Testis (tissue), 3 donors: Measurements from ENCODE around the gene KRT28. TPM values are rescaled to one million over a fixed set of nuclear protein-coding genes. Genes with fewer than 3 reads are reported as not detected.
A peak's percentile ranks its signal among the peaks of the same experiment; 100 is the strongest.

ENCODE experiments used
- DNase-seq: peaks from one replicate; pipeline ENCODE4 v3.0.0-alpha.2; 2019
- H3K27ac ChIP-seq, 2 donors: fragments of 200-600 bp; sonication (generic); one replicate each; pipeline ENCODE4 v1.5.1; 2019
- H3K27me3 ChIP-seq: fragments of 200-600 bp; sonication (generic); one replicate; pipeline ENCODE4 v1.5.1; 2019
- H3K36me3 ChIP-seq: fragments of 200-600 bp; sonication (generic); one replicate; pipeline ENCODE4 v1.5.1; 2017; ENCODE audit warnings: low read depth; ENCODE audit errors: missing control alignments
- H3K4me1 ChIP-seq: fragments of 200-600 bp; sonication (generic); one replicate; pipeline ENCODE4 v1.5.1; 2019
- H3K4me3 ChIP-seq, 2 donors: fragments of 200-600 bp; sonication (generic); one replicate each; pipeline ENCODE4 v1.5.1; 2017 to 2019
- H3K9me3 ChIP-seq: fragments of 200-600 bp; sonication (generic); one replicate; pipeline ENCODE4 v1.5.1; 2017
- POLR2A ChIP-seq: fragments of 450-650 bp; IDR thresholded peaks from one replicate; pipeline ENCODE4 v1.6.1; 2017; ENCODE audit warnings: antibody characterized with exemption, mild to moderate bottlenecking, moderate library complexity
- WGBS, 2 donors: methylation state at CpG; one replicate each; pipeline ENCODE4 v1.1.5; 2018; 5-methylcytosine and 5-hydroxymethylcytosine counted together
- intact Hi-C: fragments of 100-400 bp; cut with DNase I; formaldehyde crosslinking; loops from one replicate; pipeline ENCODE4 v1.15.1; 2023; ENCODE audit warnings: low total_unique reads
- polyA plus RNA-seq: library from polyadenylated mRNA; stranded (reverse); fragments of 350-450 nt; fragmentation: Illumina TruSeq; extraction: RNeasy Lipid Tissue Mini Kit (QIAGEN cat#74804); gene quantifications from one replicate; pipeline ENCODE4 v1.2.3, GENCODE V29; 2014; ENCODE audit warnings: low read depth, low replicate concordance; ENCODE audit not compliant: insufficient read depth
- total RNA-seq, 2 donors: library from RNA; depleted of rRNA; stranded (reverse); fragments of >200 nt; gene quantifications; one replicate each; pipeline ENCODE4 v1.2.3, GENCODE V29; 2016
- TF ChIP-seq, protein P1 (sequence below), 3 experiments: fragments of 450-650 bp in 2 of 3; fragments of 200-600 bp in 1 of 3; sonication (generic) in 1 of 3; IDR thresholded peaks; one replicate each; pipeline ENCODE4 v1.5.1; 2016 to 2019; ENCODE audit warnings: antibody characterized with exemption in 3 of 3, mild to moderate bottlenecking in 2 of 3, moderate library complexity in 1 of 3

Gene KRT28
- total and polyA plus RNA-seq, 3 donors from 2014 or later: 0.37 to 0.87 (median 0.43) TPM

- intact Hi-C loops: no loop called here
- peak; percentile 89 for DNase-seq
Measured at GRCh38 chr17:40803617-40804082, 3.9 kb upstream of the KRT28 start.

DNA sequence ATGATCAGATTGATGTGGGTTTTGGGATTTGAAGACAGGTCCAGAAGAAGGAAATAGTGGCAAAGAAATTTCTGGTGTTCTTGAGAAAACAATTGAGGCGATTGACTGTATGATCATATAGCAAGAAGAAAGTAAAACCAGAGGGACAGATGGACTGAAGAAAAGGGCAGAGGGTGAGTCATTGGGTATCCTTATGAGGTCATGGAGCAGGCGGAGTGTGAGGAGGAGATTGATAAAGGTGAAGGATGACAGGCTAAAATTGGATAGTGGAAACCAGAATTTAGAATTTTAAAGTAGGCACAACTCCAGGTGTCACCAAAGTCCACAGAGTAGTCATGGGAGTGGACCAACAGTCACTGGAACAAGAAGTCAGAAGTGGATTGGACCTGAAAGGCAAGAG lies 1.4 kb upstream of the KRT28 start:
- Histone ChIP-seq H3K9me3 (no peaks in the 10 kb centered on the region), H3K4me3 (no peak overlapping the region), H3K36me3 (no peaks in the 10 kb centered on the region), H3K27me3 (no peaks in the 10 kb centered on the region), H3K4me1 (no peaks in the 10 kb centered on the region), H3K27ac (no peak overlapping the region)
- intact Hi-C loops: no loop called here
- WGBS, 2 donors: 70 to 74% methylated on average over 2 of the region's 2 CpGs
- TF ChIP-seq, protein P1, sequence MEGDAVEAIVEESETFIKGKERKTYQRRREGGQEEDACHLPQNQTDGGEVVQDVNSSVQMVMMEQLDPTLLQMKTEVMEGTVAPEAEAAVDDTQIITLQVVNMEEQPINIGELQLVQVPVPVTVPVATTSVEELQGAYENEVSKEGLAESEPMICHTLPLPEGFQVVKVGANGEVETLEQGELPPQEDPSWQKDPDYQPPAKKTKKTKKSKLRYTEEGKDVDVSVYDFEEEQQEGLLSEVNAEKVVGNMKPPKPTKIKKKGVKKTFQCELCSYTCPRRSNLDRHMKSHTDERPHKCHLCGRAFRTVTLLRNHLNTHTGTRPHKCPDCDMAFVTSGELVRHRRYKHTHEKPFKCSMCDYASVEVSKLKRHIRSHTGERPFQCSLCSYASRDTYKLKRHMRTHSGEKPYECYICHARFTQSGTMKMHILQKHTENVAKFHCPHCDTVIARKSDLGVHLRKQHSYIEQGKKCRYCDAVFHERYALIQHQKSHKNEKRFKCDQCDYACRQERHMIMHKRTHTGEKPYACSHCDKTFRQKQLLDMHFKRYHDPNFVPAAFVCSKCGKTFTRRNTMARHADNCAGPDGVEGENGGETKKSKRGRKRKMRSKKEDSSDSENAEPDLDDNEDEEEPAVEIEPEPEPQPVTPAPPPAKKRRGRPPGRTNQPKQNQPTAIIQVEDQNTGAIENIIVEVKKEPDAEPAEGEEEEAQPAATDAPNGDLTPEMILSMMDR (IDR thresholded peaks at IDR 0.05): no peak
- no peak for TF ChIP-seq POLR2A
- no peak for DNase-seq

More at GRCh38 chr17:40803617-40804082, 3.9 kb upstream of the KRT28 start:
- H3K27me3 ChIP-seq: no peaks in the 10 kb centered on the region
- H3K9me3 ChIP-seq: no peaks in the 10 kb centered on the region
- H3K36me3 ChIP-seq: no peaks in the 10 kb centered on the region
- H3K4me1 ChIP-seq: no peaks in the 10 kb centered on the region
- no peak overlapping the region for H3K4me3 ChIP-seq
- 16 to 24% methylated on average over 13 of the region's 13 CpGs for WGBS, 2 donors
- no peak for TF ChIP-seq POLR2A
- TF ChIP-seq, protein P1 (IDR thresholded peaks at IDR 0.05): peak; percentile 76 to 85 (median 79)
- no peak overlapping the region for H3K27ac ChIP-seq

- intact Hi-C loops: no loop called here
- TF ChIP-seq, protein P1 (IDR thresholded peaks at IDR 0.05): no peak
- TF ChIP-seq POLR2A: no peak
- WGBS, 2 donors: 89 to 91% methylated on average over 1 of the region's 1 CpG
- no peaks in the 10 kb centered on the region for H3K27me3 ChIP-seq
- no peaks in the 10 kb centered on the region for H3K9me3 ChIP-seq
- no peak overlapping the region for H3K4me3 ChIP-seq
- no peaks in the 10 kb centered on the region for H3K36me3 ChIP-seq
- no peak for DNase-seq
- H3K4me1 ChIP-seq: no peaks in the 10 kb centered on the region
- H3K27ac ChIP-seq: no peak overlapping the region
Measured at GRCh38 chr17:40800381-40800780, 622 bp upstream of the KRT28 start.

DNA sequence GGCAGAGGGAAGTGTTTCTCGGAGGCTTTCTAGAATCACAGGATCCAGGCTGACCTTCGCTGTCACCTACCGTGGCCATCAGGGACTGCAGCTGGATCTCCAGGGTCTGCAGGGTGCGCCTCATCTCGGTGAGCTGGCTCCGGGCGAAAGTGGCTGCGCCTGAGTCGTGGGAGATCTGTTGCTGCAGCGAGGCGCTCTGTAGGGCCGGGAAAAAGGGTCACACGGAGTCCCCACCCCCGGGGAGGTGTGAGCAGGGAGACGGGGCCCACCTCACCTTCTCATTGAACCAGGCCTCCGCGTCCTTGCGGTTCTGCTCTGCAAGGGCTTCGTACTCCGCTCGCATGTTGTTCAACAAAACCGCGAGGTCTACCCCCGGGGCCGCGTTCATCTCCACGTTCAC lies 2.9 kb downstream of the KRT28 start:
- TF ChIP-seq POLR2A: no peak
- TF ChIP-seq, protein P1 (IDR thresholded peaks at IDR 0.05): no peak
- no peaks in the 10 kb centered on the region for H3K36me3 ChIP-seq
- H3K27me3 ChIP-seq: no peaks in the 10 kb centered on the region
- H3K4me1 ChIP-seq: no peaks in the 10 kb centered on the region
- WGBS, 2 donors: 67 to 68% methylated on average over 20 to 27 of the region's 27 CpGs
- no peak for DNase-seq
- intact Hi-C loops: no loop called here
- peak overlapping the region in 1 of 2 donors; percentile 20 for H3K4me3 ChIP-seq
- no peak overlapping the region for H3K27ac ChIP-seq
- no peaks in the 10 kb centered on the region for H3K9me3 ChIP-seq

DNA sequence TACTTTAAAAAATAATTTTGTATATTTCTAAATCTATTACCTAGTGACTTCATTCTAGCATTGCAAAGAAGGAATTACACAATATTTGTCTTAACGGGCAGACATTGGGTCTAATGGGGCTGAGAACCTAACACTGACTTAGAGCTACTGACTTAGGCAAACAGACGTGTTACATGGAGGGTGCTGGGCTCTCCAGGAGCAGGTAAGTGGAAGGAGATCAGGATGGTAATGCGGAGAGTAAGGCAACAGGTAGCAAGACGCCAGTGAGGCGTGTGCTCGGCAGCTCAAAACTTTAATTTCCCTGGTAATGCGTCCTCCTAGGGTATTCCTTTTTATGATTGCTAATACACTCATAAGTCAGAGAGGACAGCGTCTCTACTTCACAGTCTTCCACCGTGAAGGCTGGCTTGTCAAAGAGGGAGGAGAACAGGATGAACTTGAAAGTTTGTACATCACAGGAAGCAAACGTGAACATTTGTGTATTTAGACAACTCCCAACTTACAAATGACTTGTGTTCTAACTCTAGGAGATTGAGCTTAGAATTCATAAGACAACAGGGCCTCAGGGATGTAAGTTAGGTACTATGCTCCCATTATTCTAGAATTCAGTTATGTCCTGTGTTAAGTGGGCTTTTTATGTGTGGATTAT lies 4.6 kb downstream of the KRT28 start:
- Histone ChIP-seq H3K4me3 (no peak overlapping the region), H3K27ac (no peak overlapping the region), H3K9me3 (no peaks in the 10 kb centered on the region), H3K4me1 (peaks cover 5% of the 10 kb centered on the region), H3K36me3 (no peaks in the 10 kb centered on the region), H3K27me3 (no peaks in the 10 kb centered on the region)
- intact Hi-C loops: no loop called here
- TF ChIP-seq POLR2A: no peak
- TF ChIP-seq, protein P1 (IDR thresholded peaks at IDR 0.05): no peak
- 85 to 89% methylated on average over 10 of the region's 10 CpGs for WGBS, 2 donors
- no peak for DNase-seq
